Panc1 (cell line): ENCODE results near the gene TMEM131. TPM values are rescaled to one million over a fixed set of nuclear protein-coding genes. Genes with fewer than 3 reads are reported as not detected.
A peak's percentile ranks its signal among the peaks of the same experiment; 100 is the strongest.

Experiments used
- ATAC-seq: fragments of 200-7000 bp; cut with Tn5 transposase; 2 replicates; pipeline ENCODE4 v1.9.1; 2020; ENCODE audit warnings: mild to moderate bottlenecking, moderate library complexity
- BruUV-seq: library from RNA; stranded (reverse); fragments of 400-500 nt; replicated peaks from 2 replicates; lab custom pipeline; 2021; lab: Mats Ljungman, UMichigan
- CTCF ChIA-PET: fragments of 300-600 bp; sonication (Branson Sonifier 250); formaldehyde crosslinking; loops from one replicate; lab custom pipeline; 2022; ENCODE audit warnings: antibody characterized with exemption; lab: Charles Lee
- POLR2A ChIA-PET: fragments of 300-600 bp; sonication (Branson Sonifier 250); formaldehyde crosslinking; loops from one replicate; lab custom pipeline; 2022; ENCODE audit warnings: antibody characterized with exemption; lab: Charles Lee
- DNase-seq: peaks from one replicate; pipeline ENCODE4 v3.0.0-alpha.2; 2010; ENCODE audit warnings: low read depth, low spot score
- H3K27ac ChIP-seq: 2 replicates; pipeline ENCODE4 v1.5.1; 2011; ENCODE audit warnings: mild to moderate bottlenecking, low read length, inconsistent platforms
- H3K27me3 ChIP-seq: fragments of 200-500 bp; sonication (Bioruptor generic); 2 replicates; pipeline ENCODE4 v1.6.0; 2014; ENCODE audit warnings: low read length, inconsistent platforms; ENCODE audit not compliant: control insufficient read depth, insufficient read depth
- H3K36me3 ChIP-seq: fragments of 200-500 bp; sonication (Bioruptor generic); 2 replicates; pipeline ENCODE4 v1.5.1; 2014; ENCODE audit warnings: inconsistent platforms, mild to moderate bottlenecking, low read length, moderate library complexity; ENCODE audit not compliant: control insufficient read depth, insufficient read depth
- H3K4me1 ChIP-seq: 2 replicates; pipeline ENCODE4 v1.5.1; 2011; ENCODE audit warnings: inconsistent platforms, mild to moderate bottlenecking, low read length, moderate library complexity; ENCODE audit not compliant: control insufficient read depth, insufficient read depth
- H3K4me3 ChIP-seq, 2 experiments: 2 replicates each; pipeline ENCODE4 v1.5.1; 2011 to 2012; ENCODE audit warnings: low read depth in 2 of 2, low read length in 2 of 2, mild to moderate bottlenecking in 2 of 2, inconsistent platforms in 1 of 2, moderate library complexity in 1 of 2
- H3K9me3 ChIP-seq: fragments of 200-500 bp; sonication (Bioruptor generic); 2 replicates; pipeline ENCODE4 v1.5.1; 2014; ENCODE audit warnings: low read depth, mild to moderate bottlenecking, inconsistent platforms, low read length, moderate library complexity; ENCODE audit not compliant: control insufficient read depth, insufficient read depth
- POLR2AphosphoS5 ChIP-seq: IDR thresholded peaks from 2 replicates; pipeline ENCODE4 v1.6.1; 2012; ENCODE audit warnings: mild to moderate bottlenecking, low read depth, low read length, moderate library complexity
- SIN3A ChIP-seq: IDR thresholded peaks from 2 replicates; pipeline ENCODE4 v1.6.1; 2012; ENCODE audit warnings: low read depth, mild to moderate bottlenecking, low read length, moderate library complexity, borderline replicate concordance; ENCODE audit not compliant: insufficient read depth
- TCF7L2 ChIP-seq: IDR thresholded peaks from 2 replicates; pipeline ENCODE4 v1.6.1; 2011; ENCODE audit warnings: mild to moderate bottlenecking, low read depth, low read length, inconsistent platforms
- in situ Hi-C: cut with HindIII; loops from 2 replicates; pipeline ENCODE4 v1.10.0; 2016; ENCODE audit warnings: low sequenced_read_pairs, low pct_unique_long_range_greater_than_20kb
- intact Hi-C: fragments of 100-400 bp; cut with micrococcal nuclease; formaldehyde crosslinking; loops from one replicate; pipeline ENCODE4 v1.10.0; 2022; ENCODE audit not compliant: unreplicated experiment
- total RNA-seq: library from RNA; stranded (reverse); gene quantifications from one replicate; pipeline ENCODE4 v1.2.1, GENCODE V29; 2021; ENCODE audit not compliant: unreplicated experiment
- TF ChIP-seq, protein P1 (sequence below): fragments of 450-650 bp; IDR thresholded peaks from 2 replicates; pipeline ENCODE4 v1.5.1; 2017; ENCODE audit warnings: mild to moderate bottlenecking
- TF ChIP-seq, protein P2 (sequence below), 2 experiments: IDR thresholded peaks; 2 replicates each; pipeline ENCODE4 v1.6.1; 2011 to 2012; ENCODE audit warnings: low read depth in 2 of 2, control low read depth in 1 of 2, low read length in 1 of 2, mild to moderate bottlenecking in 1 of 2, moderate library complexity in 1 of 2; ENCODE audit not compliant: insufficient read depth in 1 of 2

The TMEM131 gene
- total RNA-seq, 1 experiment from 2014 or later = 43.4 TPM

GRCh38 chr2:97993926-97994325 is 1.8 kb downstream of the TMEM131 start:
- intact Hi-C loops = loop anchor here (5.0 to 10.0 kb wide), 2 partner anchors 187 to 391 kb away; no protein-coding TSS in a partner anchor
- H3K27me3 ChIP-seq = no peaks in the 10 kb centered on the region
- no peaks in the 10 kb centered on the region for H3K9me3 ChIP-seq
- ChIA-PET CTCF (no interaction called here), POLR2A (no interaction called here)
- H3K27ac ChIP-seq = peak overlapping the region; percentile 45
- TF ChIP-seq SIN3A = no peak
- TF ChIP-seq, protein P1, sequence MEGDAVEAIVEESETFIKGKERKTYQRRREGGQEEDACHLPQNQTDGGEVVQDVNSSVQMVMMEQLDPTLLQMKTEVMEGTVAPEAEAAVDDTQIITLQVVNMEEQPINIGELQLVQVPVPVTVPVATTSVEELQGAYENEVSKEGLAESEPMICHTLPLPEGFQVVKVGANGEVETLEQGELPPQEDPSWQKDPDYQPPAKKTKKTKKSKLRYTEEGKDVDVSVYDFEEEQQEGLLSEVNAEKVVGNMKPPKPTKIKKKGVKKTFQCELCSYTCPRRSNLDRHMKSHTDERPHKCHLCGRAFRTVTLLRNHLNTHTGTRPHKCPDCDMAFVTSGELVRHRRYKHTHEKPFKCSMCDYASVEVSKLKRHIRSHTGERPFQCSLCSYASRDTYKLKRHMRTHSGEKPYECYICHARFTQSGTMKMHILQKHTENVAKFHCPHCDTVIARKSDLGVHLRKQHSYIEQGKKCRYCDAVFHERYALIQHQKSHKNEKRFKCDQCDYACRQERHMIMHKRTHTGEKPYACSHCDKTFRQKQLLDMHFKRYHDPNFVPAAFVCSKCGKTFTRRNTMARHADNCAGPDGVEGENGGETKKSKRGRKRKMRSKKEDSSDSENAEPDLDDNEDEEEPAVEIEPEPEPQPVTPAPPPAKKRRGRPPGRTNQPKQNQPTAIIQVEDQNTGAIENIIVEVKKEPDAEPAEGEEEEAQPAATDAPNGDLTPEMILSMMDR = no peak
- TF ChIP-seq POLR2AphosphoS5 = no peak
- no peak for TF ChIP-seq TCF7L2
- TF ChIP-seq, protein P2, sequence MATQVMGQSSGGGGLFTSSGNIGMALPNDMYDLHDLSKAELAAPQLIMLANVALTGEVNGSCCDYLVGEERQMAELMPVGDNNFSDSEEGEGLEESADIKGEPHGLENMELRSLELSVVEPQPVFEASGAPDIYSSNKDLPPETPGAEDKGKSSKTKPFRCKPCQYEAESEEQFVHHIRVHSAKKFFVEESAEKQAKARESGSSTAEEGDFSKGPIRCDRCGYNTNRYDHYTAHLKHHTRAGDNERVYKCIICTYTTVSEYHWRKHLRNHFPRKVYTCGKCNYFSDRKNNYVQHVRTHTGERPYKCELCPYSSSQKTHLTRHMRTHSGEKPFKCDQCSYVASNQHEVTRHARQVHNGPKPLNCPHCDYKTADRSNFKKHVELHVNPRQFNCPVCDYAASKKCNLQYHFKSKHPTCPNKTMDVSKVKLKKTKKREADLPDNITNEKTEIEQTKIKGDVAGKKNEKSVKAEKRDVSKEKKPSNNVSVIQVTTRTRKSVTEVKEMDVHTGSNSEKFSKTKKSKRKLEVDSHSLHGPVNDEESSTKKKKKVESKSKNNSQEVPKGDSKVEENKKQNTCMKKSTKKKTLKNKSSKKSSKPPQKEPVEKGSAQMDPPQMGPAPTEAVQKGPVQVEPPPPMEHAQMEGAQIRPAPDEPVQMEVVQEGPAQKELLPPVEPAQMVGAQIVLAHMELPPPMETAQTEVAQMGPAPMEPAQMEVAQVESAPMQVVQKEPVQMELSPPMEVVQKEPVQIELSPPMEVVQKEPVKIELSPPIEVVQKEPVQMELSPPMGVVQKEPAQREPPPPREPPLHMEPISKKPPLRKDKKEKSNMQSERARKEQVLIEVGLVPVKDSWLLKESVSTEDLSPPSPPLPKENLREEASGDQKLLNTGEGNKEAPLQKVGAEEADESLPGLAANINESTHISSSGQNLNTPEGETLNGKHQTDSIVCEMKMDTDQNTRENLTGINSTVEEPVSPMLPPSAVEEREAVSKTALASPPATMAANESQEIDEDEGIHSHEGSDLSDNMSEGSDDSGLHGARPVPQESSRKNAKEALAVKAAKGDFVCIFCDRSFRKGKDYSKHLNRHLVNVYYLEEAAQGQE (IDR thresholded peaks at IDR 0.05; ENCODE audit: insufficient read depth in 1 of 2, low read depth in 2 of 2, low read length in 1 of 2) = no peak
- in situ Hi-C loops = no loop called here
- peaks cover 3% of the 10 kb centered on the region; the same call in 1 of the 2 replicates for H3K36me3 ChIP-seq
- peak overlapping the region; percentile 81 to 96 for H3K4me3 ChIP-seq
- H3K4me1 ChIP-seq = peaks cover 26% of the 10 kb centered on the region
- BruUV-seq = no TSS peak
- ATAC-seq (no peak), DNase-seq (no peak)

DNA sequence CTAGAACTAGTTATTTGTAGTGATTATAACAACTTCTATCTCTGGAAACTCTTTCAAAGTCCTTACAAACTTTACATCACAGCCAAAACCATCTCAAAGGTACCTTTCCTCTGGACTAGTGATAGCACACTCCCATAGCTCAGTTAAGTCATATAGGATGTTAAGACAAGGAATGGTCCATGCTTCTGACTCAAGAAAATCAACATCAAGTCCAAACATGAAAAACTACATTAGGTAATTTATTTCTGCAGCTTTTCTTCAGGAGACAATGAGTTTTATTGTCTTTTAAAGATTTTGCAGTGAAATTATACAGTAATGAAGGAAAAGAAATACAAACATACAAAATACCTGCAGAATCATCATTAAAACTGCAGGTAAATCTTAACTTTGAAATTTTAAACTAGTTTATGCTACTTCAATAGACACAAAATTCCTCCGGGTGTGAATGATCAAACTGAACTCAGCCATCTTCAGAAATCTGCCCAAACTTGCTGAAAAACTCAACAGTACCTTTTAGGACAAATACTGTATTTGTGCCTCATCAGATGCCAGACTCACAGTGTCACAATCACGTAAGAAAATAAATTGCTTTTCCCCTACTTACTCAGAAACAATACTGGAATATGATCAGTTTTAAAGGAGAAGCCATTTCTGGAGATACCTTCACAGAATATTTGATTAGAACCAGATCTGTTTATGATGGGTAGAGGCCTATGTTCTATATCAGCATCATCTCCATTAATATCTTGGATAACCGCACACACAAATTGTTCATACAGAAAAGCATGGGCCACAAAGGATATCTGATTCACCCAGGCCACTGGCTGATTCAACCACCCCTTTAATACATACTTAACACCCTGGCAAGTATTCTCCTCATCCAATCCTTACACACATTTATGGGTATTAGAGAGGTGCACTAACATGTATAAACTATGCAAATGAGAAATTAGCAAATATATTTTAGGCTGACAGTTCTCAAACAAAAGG is 2.6 kb downstream of the TMEM131 start:
- POLR2A ChIA-PET = no interaction called here
- intact Hi-C loops (loop anchor here (5.0 to 10.0 kb wide), 2 partner anchors 186 to 392 kb away; no protein-coding TSS in a partner anchor), in situ Hi-C loops (no loop called here)
- DNase-seq = no peak
- no peak for TF ChIP-seq SIN3A
- TF ChIP-seq, protein P2 (IDR thresholded peaks at IDR 0.05; ENCODE audit: insufficient read depth in 1 of 2, low read depth in 2 of 2, low read length in 1 of 2) = no peak
- no peak for TF ChIP-seq TCF7L2
- TF ChIP-seq POLR2AphosphoS5 = no peak
- TF ChIP-seq, protein P1 = no peak
- peak overlapping the region; percentile 81 to 96 for H3K4me3 ChIP-seq
- H3K27ac ChIP-seq = peak overlapping the region; percentile 45
- H3K9me3 ChIP-seq = no peaks in the 10 kb centered on the region; the same call in 1 of the 2 replicates
- BruUV-seq = no TSS peak
- CTCF ChIA-PET = no interaction called here
- no peak for ATAC-seq
- peaks cover 26% of the 10 kb centered on the region for H3K4me1 ChIP-seq
- H3K36me3 ChIP-seq = peaks cover 3% of the 10 kb centered on the region; the same call in 1 of the 2 replicates
- H3K27me3 ChIP-seq = no peaks in the 10 kb centered on the region
